ENCODE measurements around the gene NEK6. TPM values are rescaled to one million over a fixed set of nuclear protein-coding genes. Genes with fewer than 3 reads are reported as not detected.

NEK6 gene
- 44.6 and 47.7 TPM in 2 replicates for total RNA-seq

DNA sequence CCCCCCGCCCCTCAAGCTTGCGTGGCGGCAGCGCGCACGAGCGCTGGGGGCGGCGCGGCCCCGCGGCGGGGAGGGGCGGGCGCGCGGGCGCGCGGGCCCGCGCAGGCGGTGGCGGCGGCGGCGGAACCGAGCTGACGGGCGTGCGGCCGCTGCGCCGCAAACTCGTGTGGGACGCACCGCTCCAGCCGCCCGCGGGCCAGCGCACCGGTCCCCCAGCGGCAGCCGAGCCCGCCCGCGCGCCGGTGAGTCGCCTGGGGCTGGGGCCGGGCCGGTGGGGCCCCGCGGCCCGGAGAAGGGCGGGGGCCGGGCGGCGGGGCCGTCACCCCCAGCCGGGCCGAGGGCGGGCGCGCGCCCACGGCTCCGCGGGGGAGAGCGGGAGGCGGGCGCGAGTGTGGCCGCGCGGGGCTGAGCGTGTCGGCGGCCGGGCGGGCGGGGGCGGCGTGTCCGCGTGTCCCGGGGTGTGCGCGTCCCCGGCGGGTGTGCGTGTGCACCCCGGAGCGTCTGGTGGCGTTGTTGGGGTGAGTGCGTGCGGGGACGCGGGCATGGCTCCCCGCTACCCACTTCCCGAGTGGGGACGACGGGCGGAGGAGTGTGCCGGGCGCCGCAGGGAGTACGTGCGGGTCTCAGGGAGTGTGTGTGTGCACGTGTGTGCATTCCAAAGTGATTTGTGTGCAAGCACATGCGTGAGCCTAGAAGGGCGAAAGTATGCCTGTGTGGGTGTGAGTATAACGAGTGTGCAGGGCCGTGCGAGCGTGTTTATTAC, at the start of gene NEK6:
Gene NEK6, plus strand, starts transcription at position 106 of the 763 bp plus-strand sequence. CDS start 44,016 bp downstream, outside the sequence.
- DNase-seq (ENCODE audit: low spot score): peak; percentile 28
- H3K9me3 Mint-ChIP-seq: no peaks in the 10 kb centered on the region
- peak within 1 kb of the TSS; percentile 97 for H3K4me3 Mint-ChIP-seq (ENCODE audit: low read depth)
- H3K4me1 Mint-ChIP-seq (ENCODE audit: low read depth): peaks cover 71% of the 10 kb centered on the region
- H3K36me3 Mint-ChIP-seq (ENCODE audit: low read depth): peaks cover 32% of the 10 kb centered on the region
- intact Hi-C loops (cut with micrococcal nuclease): no loop called here
- no peaks in the 10 kb centered on the region for H3K27me3 Mint-ChIP-seq (ENCODE audit: low read depth)
- peak within 1 kb of the TSS; percentile 94 for H3K27ac Mint-ChIP-seq

DNA sequence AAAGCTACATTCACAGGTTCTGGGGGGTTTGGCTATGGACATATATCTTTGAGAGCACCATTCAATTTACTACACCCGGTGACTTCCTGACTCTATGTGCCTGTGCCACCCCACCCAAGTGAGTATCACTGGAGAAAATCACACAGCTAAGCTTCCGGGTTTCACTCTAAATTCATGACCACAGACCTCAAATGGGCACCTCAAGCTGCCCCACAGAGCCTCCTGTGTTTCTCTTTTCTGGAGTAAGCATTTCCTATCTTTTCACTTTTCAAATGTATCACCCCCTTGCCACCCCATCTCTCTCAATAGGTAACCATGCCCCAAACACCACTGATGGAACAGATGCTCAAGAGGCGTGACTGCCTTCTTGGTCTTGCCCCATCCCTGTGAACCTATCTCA, 49.2 kb upstream of the NEK6 start:
- Mint-ChIP-seq H3K4me3 (ENCODE audit: low read depth) (no peak overlapping the region), H3K9me3 (peaks cover 7% of the 10 kb centered on the region), H3K27me3 (ENCODE audit: low read depth) (no peaks in the 10 kb centered on the region), H3K27ac (peak overlapping the region; percentile 68), H3K36me3 (ENCODE audit: low read depth) (peaks cover 32% of the 10 kb centered on the region), H3K4me1 (ENCODE audit: low read depth) (peaks cover 77% of the 10 kb centered on the region)
- intact Hi-C loops (cut with micrococcal nuclease): loop anchor here (10.0 kb wide), 1 partner anchor 206 kb away; the partner anchor contains the start of gene PSMB7
- DNase-seq (ENCODE audit: low spot score): peak; percentile 22

DNA sequence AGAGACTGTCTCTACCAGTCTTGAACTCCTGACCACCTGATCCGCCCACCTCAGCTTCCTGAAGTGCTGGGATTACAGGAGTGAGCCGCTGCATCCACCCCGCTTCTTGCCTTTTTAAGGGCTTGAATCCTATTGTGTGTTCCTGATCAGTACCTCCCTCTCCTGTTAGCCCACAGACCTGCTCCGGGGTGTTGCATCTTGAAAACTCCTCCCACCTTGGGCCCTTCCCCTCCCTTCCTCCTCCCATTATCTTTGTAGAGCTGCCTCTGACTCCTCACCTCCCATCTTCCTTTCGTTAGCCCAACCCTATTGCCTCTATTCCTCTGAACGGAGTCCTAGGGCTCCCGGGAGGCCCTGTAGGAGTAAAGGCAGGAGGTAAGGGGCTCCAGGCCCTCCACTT, 48.5 kb upstream of the NEK6 start:
- Mint-ChIP-seq H3K4me1 (ENCODE audit: low read depth) (peaks cover 75% of the 10 kb centered on the region), H3K4me3 (ENCODE audit: low read depth) (no peak overlapping the region), H3K27ac (peak overlapping the region; percentile 68), H3K9me3 (peaks cover 7% of the 10 kb centered on the region), H3K36me3 (ENCODE audit: low read depth) (peaks cover 27% of the 10 kb centered on the region), H3K27me3 (ENCODE audit: low read depth) (no peaks in the 10 kb centered on the region)
- DNase-seq (ENCODE audit: low spot score): no peak
- intact Hi-C loops (cut with micrococcal nuclease): loop anchor here (10.0 kb wide), 1 partner anchor 206 kb away; the partner anchor contains the start of gene PSMB7

DNA sequence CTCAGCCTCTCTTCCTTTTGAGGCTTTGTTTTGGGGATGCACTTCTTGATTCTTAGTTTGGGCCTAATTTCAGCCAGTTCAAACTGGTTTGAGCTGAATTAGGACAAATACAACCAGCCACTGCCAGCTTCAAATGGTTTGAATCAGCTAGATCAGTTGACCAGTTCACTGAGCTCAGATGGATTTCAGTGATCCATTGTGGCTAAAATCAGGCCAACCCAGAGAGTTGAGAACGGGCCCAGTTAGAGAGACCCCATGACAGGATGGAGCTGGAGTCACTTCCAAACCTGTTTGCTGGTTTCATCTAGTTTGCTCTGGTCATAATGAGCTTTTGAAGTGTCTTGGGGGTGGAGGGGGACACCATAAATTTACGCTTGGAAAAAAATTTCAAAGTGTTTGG, 48.0 kb upstream of the NEK6 start:
- peaks cover 77% of the 10 kb centered on the region for H3K4me1 Mint-ChIP-seq (ENCODE audit: low read depth)
- H3K4me3 Mint-ChIP-seq (ENCODE audit: low read depth): no peak overlapping the region
- peak overlapping the region; percentile 68 for H3K27ac Mint-ChIP-seq
- no peaks in the 10 kb centered on the region for H3K27me3 Mint-ChIP-seq (ENCODE audit: low read depth)
- H3K36me3 Mint-ChIP-seq (ENCODE audit: low read depth): peaks cover 26% of the 10 kb centered on the region
- DNase-seq (ENCODE audit: low spot score): no peak
- H3K9me3 Mint-ChIP-seq: peaks cover 7% of the 10 kb centered on the region
- intact Hi-C loops (cut with micrococcal nuclease): loop anchor here (10.0 kb wide), 2 partner anchors 185 to 205 kb away; partner anchors contain the start of gene PSMB7

DNA sequence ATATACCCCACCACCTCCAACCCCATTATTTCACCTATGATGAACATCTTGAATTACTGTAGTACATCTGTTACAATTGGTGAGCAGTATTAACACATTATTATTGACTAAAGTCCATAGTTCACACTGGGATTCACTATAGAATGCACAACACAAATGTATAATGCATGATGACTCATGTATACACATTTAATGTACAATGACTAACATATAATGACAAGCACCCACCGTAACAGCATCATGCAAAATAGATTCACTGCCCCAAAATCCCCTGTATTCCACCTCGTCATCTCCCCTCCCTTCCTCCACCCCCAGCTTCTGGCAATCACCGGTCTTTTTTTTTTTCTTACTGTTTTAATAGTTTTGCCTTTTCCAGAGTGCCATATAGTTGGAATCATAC, 47.1 kb upstream of the NEK6 start:
- DNase-seq (ENCODE audit: low spot score): no peak
- H3K9me3 Mint-ChIP-seq: peaks cover 3% of the 10 kb centered on the region
- peak overlapping the region; percentile 68 for H3K27ac Mint-ChIP-seq
- intact Hi-C loops (cut with micrococcal nuclease): loop anchor here (1.0 to 10.0 kb wide), 2 partner anchors 8 to 184 kb away; no protein-coding TSS in a partner anchor
- peaks cover 78% of the 10 kb centered on the region for H3K4me1 Mint-ChIP-seq (ENCODE audit: low read depth)
- no peak overlapping the region for H3K4me3 Mint-ChIP-seq (ENCODE audit: low read depth)
- H3K27me3 Mint-ChIP-seq (ENCODE audit: low read depth): no peaks in the 10 kb centered on the region
- peaks cover 19% of the 10 kb centered on the region for H3K36me3 Mint-ChIP-seq (ENCODE audit: low read depth)

DNA sequence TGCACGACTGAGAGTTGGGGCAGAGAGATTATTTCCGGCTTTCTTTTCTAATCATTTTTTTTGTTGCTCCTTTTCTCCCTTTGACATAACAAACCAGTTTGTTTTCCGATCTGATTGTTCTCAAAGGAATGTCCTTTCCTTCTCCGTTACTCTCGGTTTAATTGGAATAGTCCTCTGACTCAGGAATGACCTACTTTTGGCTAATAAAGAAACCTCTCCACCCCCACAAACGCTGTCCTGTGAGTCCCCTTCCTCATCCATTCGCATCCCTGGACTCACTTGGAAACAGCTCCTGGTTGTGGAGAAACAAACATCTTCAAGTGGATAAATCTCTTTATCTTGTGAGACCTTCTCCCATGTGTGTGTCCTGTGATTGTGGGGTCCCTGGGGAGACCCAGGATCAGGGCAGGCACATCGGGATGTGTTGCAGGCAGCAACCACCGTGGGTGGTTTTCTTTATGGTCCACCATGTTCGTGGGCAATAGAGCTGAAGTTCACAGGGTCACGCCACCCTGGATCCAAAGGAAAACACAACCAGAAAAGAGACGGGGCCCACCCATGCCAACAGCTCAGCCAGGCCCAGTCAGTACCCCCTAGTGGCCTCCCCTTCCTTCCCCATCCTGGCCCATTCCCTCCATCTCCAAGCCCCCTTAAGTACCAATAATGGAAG, 45.2 kb upstream of the NEK6 start:
- intact Hi-C loops (cut with micrococcal nuclease): loop anchor here (10.0 kb wide), 1 partner anchor 182 kb away; no protein-coding TSS in a partner anchor
- Mint-ChIP-seq H3K36me3 (ENCODE audit: low read depth) (peaks cover 8% of the 10 kb centered on the region), H3K4me1 (ENCODE audit: low read depth) (peaks cover 78% of the 10 kb centered on the region), H3K27me3 (ENCODE audit: low read depth) (no peaks in the 10 kb centered on the region), H3K27ac (peak overlapping the region; percentile 7), H3K4me3 (ENCODE audit: low read depth) (no peak overlapping the region), H3K9me3 (no peaks in the 10 kb centered on the region)
- no peak for DNase-seq (ENCODE audit: low spot score)

DNA sequence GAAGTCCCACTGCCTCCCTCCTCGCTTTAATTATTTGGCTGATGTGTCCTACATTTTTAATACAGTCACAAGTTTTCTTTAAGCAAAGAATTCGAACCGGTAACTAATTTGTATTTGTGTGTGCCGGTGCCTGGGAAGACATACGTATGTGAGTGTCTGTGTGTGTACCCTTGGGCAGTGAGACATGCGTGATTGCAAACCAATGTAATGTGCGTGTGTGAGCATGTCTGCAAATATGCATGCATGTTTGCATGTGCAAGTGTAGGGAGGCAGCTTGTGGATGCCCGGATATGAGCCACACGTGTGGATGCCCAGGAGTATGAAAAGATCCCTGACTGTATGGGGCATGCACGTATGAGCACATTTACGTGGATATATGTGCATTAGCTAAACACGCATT, 44.4 kb upstream of the NEK6 start:
- peaks cover 82% of the 10 kb centered on the region for H3K4me1 Mint-ChIP-seq (ENCODE audit: low read depth)

DNA sequence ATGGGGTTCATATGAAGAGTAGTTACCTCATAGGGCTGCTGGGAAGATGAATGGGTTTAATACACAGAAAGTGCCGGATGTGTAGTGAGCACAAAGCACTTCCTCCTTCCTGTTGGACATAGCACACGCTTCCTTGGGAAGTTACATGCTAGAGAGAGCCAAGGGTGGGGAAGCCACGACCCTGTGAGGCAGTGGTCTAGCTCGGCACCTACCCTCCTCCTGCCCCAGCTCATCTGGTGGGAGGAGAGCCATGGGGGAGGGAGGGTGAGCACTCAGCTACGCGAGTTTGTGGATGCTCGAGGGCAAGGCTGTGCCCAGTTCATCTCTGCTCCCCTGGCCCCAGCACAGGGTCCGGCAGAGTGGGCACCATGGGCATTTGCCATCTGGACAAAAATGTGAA, 43.6 kb upstream of the NEK6 start:
- intact Hi-C loops (cut with micrococcal nuclease): loop anchor here (10.0 kb wide), 1 partner anchor 181 kb away; no protein-coding TSS in a partner anchor
- H3K36me3 Mint-ChIP-seq (ENCODE audit: low read depth): no peaks in the 10 kb centered on the region
- H3K4me3 Mint-ChIP-seq (ENCODE audit: low read depth): no peak overlapping the region
- H3K4me1 Mint-ChIP-seq (ENCODE audit: low read depth): peaks cover 82% of the 10 kb centered on the region
- no peaks in the 10 kb centered on the region for H3K9me3 Mint-ChIP-seq
- no peaks in the 10 kb centered on the region for H3K27me3 Mint-ChIP-seq (ENCODE audit: low read depth)
- peak overlapping the region; percentile 58 for H3K27ac Mint-ChIP-seq
- DNase-seq (ENCODE audit: low spot score): no peak

More for the DNA sequence above, 44.4 kb upstream of the NEK6 start:
- Mint-ChIP-seq H3K27me3 (ENCODE audit: low read depth) (no peaks in the 10 kb centered on the region), H3K27ac (no peak overlapping the region), H3K4me3 (ENCODE audit: low read depth) (no peak overlapping the region), H3K9me3 (no peaks in the 10 kb centered on the region), H3K36me3 (ENCODE audit: low read depth) (peaks cover 6% of the 10 kb centered on the region)
- DNase-seq (ENCODE audit: low spot score): no peak
- intact Hi-C loops (cut with micrococcal nuclease): loop anchor here (10.0 kb wide), 1 partner anchor 181 kb away; no protein-coding TSS in a partner anchor

DNA sequence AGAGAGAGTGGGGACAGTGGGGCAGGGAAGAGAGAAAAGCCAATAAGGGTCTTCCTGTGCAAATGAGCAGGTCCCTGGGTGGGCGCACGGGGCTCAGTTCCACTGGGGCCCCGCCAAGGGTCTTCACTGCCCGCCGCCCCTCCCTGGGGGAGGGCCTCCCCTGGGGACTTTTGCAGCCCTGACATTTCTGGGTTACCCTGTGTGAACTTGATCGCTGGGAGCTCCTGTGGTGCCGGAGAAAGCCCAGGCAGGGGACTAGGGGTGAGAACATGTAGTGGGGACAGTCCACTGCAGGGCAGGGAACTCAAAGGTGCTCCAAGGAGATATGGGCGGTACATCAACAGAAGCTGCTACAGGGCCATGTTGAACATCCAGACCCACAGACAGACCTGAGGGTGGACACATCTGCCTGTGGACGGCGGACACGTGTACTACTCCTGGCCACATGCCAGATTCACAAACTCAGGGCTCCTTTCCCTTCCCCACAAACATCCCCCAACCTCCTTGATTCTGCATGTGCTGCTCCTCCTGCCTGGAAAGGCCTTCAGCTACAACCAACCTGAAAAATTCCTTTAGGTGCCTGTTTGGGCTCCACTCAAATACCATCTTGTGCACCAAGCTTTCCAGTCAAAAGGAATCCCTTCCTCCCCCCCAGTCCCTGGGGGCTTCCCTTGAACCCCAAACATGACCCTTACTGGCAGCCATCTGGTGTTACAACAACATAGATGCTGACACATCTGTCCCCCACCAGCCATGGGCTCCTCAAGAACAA, 43.0 kb upstream of the NEK6 start:
- H3K27me3 Mint-ChIP-seq (ENCODE audit: low read depth): no peaks in the 10 kb centered on the region
- no peaks in the 10 kb centered on the region for H3K9me3 Mint-ChIP-seq
- DNase-seq (ENCODE audit: low spot score): no peak
- peaks cover 78% of the 10 kb centered on the region for H3K4me1 Mint-ChIP-seq (ENCODE audit: low read depth)
- no peaks in the 10 kb centered on the region for H3K36me3 Mint-ChIP-seq (ENCODE audit: low read depth)
- intact Hi-C loops (cut with micrococcal nuclease): loop anchor here (10.0 kb wide), 1 partner anchor 180 kb away; no protein-coding TSS in a partner anchor
- no peak overlapping the region for H3K4me3 Mint-ChIP-seq (ENCODE audit: low read depth)
- H3K27ac Mint-ChIP-seq: peak overlapping the region; percentile 7

DNA sequence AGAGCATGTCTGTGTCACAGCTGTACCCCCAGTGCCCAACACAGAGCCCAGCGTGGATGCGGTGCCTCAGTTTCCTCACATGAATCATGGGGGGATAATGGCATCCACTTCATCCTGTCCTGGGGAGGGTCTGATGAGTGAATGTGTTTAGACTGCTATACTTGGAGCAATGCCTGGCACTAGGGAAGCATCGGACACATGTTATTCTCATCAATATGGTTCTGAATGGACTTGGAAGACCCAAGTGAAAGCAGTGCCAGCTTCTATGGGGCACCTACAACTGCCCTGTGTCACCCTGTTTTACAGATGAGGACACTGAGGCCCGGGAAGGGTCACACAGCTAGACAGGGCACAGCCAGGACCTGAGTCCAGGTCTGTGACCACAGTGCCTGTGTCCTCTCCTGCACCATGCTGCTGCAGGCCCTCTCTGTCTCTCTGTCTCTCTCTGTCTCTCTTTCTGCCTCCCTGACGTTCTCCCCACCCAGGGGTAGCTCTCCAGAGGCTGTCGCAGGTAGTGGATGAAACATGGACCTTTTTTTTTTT, 42.3 kb upstream of the NEK6 start:
- Mint-ChIP-seq H3K27ac (peak overlapping the region; percentile 22), H3K27me3 (ENCODE audit: low read depth) (no peaks in the 10 kb centered on the region), H3K4me1 (ENCODE audit: low read depth) (peaks cover 80% of the 10 kb centered on the region), H3K9me3 (no peaks in the 10 kb centered on the region), H3K36me3 (ENCODE audit: low read depth) (no peaks in the 10 kb centered on the region), H3K4me3 (ENCODE audit: low read depth) (no peak overlapping the region)
- DNase-seq (ENCODE audit: low spot score): no peak
- intact Hi-C loops (cut with micrococcal nuclease): loop anchor here (10.0 kb wide), 1 partner anchor 179 kb away; no protein-coding TSS in a partner anchor

DNA sequence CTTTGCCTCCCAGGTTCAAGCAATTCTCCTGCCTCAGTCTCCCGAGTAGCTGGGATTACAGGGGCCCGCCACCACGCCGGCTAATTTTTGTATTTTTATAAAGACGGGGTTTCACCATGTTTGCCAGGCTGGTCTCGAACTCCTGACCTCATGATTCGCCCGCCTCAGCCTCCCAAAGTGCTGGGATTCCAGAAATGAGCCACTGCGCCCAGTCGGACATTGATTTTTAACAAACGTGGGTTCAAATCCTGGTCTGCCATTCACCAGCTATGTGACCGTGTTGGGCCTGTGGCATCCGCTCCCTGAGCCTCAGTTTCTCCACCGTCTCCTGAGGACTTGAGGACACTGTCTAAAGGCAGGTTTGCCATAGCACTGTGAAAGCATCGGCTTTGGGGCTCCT, 41.8 kb upstream of the NEK6 start:
- DNase-seq (ENCODE audit: low spot score): no peak
- peak overlapping the region; percentile 87 for H3K27ac Mint-ChIP-seq
- no peaks in the 10 kb centered on the region for H3K27me3 Mint-ChIP-seq (ENCODE audit: low read depth)
- no peaks in the 10 kb centered on the region for H3K36me3 Mint-ChIP-seq (ENCODE audit: low read depth)
- H3K4me3 Mint-ChIP-seq (ENCODE audit: low read depth): no peak overlapping the region
- no peaks in the 10 kb centered on the region for H3K9me3 Mint-ChIP-seq
- H3K4me1 Mint-ChIP-seq (ENCODE audit: low read depth): peaks cover 78% of the 10 kb centered on the region
- intact Hi-C loops (cut with micrococcal nuclease): loop anchor here (1.0 to 10.0 kb wide), 3 partner anchors 38 to 179 kb away; no protein-coding TSS in a partner anchor

Measured in activated T-helper 2 cell treated with anti-CD3 and anti-CD28 coated beads, Interferon-gamma antibody, Interleukin-2, Interleukin-4, amounts not matched to agents 10 μg/mL and 5 μg/mL and 100 μg/mL, durations not matched to agents 14 hours and 24 hours and 36 hours (primary cell).